Daoy (cell line): ENCODE results near the gene MAPKAPK3. TPM values are rescaled to one million over a fixed set of nuclear protein-coding genes. Genes with fewer than 3 reads are reported as not detected.

Experiments used
- DNase-seq: peaks from one replicate; pipeline ENCODE4 v3.0.0-alpha.2; 2015; ENCODE audit warnings: low read depth
- total RNA-seq: library from RNA; depleted of rRNA; stranded (reverse); fragments of >200 nt; shearing (Covaris generic); gene quantifications from 2 replicates; pipeline ENCODE4 v1.2.3, GENCODE V29; 2014

MAPKAPK3 gene
- total RNA-seq, 1 experiment from 2014 or later = 21.7 TPM

DNA sequence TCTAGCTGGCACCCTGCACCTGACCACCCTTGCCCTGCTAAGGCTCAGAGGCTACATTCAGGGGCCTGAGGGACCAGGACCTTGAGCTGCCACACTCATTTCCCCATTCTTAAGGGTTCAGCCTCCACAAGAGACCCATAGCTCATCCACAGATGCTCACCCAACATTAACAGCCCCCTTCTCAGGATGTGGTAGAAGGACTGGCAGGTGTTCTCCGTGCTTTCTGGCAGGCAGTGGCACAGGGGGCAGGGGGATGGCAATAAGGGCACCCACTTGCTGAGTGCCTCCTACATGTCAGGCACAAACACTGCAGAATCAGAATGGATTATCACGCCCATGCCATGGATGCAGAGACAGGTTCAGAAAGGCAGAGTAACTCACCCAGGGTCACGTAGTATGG, 9.4 kb downstream of the MAPKAPK3 start:
- no peak for DNase-seq

DNA sequence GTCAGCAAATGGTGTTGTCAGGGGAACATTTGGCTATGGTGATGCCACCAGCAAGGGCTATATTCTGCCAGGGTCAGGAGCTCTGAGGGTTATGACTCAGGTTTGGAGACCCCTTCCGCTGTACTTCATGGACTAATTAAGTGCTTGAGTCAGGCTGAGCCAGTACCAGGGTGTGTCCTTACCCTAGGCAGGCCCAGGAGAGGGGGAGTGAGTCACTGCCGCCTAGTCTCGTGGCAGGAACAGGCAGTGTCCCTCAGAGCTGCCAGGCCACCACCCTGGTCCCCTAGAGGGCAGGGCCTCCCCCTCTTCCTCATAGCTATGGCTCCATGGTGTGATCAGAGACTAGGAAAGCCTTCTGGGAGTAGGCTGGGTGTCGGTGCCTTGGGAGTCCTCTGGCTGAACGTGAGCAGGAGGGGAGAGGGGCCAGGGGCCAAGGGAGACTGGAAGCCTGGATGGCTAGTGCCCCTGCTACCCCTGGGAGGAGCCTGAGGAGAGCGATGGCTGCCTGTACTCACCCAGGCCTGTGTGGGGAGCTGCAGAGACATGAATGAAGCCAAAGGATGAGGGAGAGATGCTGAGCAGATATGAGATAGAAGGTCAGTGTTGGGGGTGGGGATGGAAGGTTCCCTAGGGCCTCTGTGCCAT, 10.6 kb downstream of the MAPKAPK3 start:
- peak; percentile 95 for DNase-seq

DNA sequence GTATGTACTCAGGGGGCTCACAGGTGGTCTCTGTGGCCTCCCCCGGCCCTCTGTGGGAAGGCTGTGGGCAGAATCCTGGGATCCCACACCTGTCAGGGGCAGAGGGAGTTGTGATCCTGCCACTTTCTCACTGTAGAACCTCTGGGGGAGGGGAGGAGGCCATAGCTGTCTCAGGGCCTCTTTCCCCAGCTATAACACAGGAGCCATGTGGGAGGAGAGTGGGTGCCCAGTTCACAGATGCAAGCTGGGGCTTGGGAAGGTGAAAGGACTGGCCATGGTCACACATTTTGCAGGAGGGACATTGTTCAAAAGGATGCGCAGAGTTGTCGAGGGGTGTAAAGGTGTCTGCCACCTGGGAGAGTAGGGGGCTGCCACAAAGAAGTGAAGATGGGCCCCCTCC, 11.7 kb downstream of the MAPKAPK3 start:
- no peak for DNase-seq

DNA sequence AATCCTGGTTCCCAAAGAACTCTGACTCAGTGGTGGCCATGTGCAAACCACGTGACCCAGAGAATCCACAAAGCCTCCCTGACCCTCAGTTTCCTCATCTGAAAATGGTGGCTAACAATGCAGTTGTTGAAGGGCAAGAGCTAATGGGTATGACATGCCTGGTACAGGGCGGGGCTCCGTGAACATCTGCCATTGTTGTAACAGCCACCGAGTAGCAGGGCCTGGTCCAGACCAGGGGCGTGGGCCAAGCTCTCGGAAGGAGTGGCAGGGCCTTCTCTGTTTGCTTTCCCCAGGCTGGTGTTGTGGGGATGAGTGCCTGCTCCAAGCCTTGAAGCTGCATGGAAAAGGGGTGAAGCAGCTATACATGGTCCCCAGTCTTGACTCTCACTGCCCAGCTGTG, 13.4 kb downstream of the MAPKAPK3 start:
- no peak for DNase-seq

DNA sequence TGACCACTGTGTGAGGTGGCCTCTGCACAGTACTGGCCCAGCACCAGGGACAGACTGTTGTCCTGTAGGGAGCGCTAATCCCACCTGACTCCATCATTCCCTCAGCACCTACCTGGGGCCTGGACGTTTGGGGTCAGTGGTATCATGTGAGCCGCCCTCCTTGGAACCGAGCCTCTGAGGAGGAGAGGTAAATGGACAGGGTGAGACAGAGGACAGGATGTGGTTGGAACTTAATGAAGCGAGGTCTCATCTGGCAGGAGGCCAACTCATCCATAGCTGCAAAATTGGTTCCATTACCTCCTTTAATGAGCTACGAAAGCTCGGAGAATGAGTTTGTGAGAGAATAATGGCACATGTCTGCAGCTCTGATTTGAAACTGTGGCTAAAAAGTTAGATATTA, 13.9 kb downstream of the MAPKAPK3 start:
- DNase-seq = peak; percentile 75

DNA sequence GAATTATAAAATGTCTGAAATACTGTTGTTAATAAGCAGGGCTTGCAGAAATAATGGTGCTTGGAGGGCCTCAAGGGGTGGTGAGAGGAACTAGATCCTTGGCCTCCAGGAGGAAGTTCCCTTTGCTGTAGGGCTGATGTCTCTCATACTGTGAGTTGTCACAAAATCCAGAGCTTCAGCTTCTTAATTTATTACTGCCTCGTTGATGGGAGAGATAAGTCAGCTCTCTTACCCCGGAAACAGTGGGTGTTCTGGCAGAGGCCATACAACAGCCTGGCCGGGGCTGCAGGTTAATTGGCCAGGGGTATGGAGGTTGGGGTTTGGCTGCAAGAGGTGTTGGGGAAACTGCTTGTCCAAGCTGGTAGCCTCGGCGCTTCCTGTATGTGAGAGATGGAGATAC, 15.5 kb downstream of the MAPKAPK3 start:
- DNase-seq = no peak

DNA sequence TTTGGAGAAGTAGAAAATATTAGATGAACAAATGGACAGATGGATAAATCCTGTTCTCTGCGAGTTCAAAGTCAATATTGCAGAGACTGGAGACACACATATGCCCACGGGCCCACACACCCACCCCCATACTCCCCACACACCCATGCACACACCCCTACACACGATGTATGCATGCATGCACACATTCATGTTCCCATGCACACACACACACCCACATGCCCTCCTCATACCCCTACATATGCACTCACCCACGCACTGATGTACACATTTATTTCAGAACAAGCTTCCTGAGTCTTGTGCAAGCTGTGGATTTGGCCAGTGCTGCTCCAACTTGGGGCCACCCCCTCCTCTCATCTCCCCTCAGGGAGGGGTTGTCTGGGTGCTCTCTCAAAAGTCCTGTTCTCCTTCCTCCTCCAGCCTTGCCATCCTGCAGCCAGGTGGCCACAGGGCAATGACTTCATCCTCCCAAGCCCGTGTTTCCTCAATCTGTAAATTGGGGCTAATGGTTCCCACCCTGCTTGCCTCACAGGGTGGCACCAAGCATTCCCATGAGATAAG, 16.4 kb downstream of the MAPKAPK3 start:
- no peak for DNase-seq

DNA sequence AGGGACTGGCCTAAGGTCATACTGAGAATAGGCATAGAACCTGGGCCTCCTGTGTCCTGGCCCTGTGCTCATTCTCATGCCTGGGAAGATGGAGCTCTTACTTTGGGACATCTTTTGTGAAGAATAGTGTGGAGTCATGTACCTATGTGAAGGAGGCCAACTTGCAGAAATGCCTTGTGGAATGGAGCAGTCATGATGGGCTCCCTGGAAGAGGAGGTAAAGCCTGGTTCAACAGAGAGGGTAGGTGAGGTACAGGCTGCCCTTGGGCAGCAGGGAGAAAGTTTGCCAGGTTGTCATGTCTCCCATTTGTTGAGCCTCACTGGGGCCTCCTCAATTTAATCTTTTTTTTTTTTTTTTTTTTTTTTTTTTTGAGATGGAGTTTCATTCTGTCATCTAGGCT, 18.1 kb downstream of the MAPKAPK3 start:
- no peak for DNase-seq

DNA sequence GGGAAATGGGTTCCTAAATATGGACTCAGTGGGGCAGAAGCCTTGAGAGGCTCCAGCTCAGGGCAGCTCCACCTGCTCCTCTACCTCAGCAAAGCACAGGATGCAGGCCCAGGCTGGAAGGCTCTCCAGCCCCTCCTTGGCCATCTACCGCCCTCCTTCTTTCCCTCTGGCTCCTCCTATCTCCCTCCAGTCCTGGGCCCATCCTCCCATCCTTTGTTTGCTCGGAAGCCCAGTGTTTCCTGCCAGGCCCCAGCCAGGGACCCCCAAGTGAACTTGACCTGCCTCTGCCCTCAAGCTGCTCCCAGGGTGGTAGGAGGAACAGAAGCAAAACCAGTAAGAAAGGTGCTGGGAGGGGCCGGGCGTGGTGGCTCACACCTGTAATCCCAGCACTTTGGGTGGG, 20.1 kb downstream of the MAPKAPK3 start:
- DNase-seq = no peak

DNA sequence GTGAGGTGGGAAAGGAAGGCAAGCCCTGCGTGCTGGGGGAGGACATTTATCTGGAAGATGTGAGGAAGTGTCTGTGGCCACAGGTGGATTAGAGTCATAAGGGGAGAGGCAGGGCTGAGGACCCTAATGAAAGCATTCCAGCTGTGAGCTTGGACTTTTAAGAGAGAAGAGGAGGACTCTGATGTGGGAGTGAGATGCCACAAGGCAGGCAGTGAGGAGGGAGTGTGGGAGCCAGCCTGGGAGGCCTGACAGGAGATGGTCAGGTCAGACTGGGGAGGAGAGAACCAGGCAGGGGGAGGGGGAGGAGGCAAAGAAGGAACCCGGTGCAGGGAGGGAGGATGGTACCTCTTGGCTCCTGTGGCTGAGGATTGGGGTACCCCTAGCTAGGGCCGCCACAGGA, 21.0 kb downstream of the MAPKAPK3 start:
- no peak for DNase-seq

DNA sequence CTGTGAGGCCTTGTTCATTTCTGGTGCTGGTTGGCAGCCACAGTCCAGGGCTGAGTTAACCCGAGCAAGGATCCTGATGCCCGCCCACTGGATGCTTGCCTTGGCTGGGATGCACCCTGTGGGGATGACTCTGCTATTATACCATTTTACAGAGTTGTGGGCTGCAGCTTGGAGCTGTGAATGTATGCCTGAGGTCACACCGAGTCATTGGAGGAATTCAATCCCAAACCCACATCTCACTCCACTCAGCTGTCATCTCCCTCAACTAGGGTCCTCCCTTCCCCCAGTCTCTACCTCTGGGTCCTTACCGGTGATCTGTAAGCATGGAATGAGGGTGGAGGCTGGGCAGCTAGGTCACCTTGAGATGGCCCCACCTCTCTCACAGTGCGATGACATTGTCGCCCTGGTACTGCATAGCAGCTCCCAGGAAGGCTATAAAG, 22.1 kb downstream of the MAPKAPK3 start:
- DNase-seq = peak; percentile 79

DNA sequence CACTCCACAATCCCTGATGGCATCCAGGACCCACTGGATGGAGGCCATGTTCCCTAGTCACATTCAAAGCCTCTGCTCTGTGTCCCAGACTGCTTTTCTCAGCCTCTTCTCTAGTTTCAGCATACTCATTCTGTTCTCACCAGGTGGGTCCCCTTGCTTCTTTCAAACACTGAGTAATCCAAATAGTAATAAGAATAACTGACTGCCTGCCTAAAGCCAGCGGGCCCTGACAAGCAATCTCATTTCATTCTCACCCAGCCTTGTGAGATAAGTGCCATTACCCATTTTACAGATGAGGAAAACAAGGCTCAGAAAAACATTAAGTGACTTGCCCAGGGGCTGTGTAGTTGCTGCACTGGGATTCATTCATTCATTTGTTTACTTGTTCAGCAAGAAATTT, 25.4 kb downstream of the MAPKAPK3 start:
- no peak for DNase-seq

DNA sequence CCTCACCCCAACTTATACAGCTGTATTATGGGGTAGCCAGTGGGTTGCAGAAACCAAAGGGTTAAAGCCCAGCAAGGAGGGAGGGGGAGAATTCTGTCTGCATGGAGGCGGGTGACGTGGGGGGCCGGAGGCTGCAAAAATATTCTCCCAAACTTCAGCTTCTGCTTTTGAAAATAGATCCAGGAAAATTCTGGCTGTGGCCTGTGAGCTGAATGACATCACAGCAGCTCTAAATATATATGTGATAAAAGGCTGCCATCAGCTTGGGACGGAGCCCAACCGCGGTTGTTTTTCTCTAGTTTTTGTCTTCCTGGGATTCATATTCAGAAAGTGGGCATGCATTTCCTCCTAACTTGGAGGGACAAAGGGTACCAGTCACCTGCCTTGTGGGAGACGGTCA, 27.6 kb downstream of the MAPKAPK3 start:
- no peak for DNase-seq

DNA sequence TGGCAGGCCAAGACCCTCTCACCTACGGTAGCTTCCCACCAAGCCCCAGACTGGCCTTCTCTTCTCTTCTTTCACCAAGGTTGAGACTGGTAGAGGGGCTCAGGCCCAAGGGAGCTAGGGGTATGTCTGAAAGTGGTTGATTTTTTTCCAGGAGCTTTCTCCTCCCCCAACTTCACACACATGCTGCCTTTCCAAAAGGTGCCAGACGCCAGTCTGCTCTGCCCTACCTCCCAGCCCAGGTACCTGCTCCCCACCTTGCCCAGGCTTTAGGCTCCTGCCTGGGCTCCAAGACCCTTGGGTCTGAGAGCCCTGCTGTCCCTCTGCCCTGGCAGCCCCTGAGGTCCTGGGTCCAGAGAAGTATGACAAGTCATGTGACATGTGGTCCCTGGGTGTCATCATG, 28.4 kb downstream of the MAPKAPK3 start:
- DNase-seq = no peak

DNA sequence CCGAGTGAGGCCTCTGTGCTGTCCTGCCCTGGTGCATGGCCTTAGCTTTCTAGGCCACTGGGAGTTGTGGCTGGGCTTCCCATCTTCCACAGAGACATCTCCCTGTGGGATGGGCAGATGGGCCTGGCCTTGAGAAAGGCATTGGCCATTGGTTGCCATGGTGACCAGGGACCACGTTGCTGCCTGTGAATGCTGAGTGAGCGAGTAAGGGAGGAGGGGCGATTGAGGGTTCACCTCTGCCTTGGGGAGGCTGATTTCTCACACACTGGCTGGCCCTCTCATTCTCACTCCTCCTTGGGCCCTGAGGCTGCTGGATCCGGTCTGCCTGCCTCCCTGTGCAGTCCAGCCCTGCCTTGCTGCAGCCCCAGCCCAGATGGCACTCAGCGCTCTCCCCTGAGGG, 31.4 kb downstream of the MAPKAPK3 start:
- DNase-seq = no peak

DNA sequence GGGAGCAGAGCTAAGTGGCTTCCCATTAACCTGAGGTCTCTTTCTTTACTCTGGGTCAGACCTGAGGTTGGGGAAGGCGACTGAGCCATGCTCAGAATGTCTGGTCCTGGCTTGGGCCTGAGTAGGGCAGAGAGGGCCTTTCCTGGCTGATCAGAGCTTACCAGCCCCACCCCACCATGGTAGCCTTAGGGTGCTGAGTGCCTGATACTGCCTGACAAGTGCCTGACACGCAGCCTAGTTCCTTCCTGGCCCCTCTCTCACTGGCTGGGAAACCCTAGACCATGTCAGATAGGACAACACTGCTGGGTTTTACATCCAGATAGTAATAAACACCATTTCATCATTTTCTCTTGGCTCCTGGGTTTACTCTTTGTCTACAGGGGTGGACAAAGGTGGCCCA, 32.0 kb downstream of the MAPKAPK3 start:
- no peak for DNase-seq

DNA sequence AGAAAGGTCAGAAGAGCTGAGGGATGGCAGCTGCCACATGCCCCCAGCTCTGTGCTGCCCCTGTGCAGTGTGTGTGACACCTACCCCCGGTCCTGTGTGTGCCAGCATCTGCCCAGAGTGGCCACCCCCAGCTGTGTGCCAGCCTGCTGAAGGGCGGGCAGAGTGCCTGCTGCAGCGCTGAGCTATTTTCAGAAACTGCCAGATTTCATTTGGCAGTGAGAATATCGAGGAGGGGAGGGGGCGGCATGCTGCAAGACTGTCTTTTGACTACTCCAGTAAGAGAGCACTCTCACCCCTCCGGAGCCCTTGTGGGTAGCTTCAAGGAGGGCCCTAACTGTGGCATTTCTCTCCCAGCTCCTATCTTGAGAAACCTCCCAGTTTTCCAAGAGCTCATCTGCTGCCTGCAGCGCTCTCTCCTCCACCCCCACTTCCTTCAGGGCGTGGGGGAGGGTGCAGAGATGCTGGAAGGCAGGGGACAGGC, 32.5 kb downstream of the MAPKAPK3 start:
- no peak for DNase-seq

DNA sequence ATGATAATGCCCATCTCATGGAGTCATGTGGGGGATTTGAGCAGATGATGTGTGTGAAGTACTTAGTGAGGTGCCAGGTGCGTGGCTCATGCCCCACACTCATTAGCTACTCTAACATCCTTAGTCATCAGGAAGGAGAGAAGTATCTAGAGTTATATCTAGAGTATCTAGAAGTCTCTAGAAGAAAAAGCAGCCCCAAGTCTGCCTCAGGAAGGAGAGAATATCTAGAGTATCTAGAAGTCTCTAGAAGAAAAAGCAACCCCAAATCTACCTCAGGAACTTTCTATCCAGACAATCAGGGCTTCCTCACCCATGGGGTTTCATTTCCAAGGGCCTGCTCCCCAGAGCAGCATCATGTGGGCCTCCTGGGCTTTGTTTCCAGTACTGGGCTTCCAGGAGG, 33.1 kb downstream of the MAPKAPK3 start:
- no peak for DNase-seq

DNA sequence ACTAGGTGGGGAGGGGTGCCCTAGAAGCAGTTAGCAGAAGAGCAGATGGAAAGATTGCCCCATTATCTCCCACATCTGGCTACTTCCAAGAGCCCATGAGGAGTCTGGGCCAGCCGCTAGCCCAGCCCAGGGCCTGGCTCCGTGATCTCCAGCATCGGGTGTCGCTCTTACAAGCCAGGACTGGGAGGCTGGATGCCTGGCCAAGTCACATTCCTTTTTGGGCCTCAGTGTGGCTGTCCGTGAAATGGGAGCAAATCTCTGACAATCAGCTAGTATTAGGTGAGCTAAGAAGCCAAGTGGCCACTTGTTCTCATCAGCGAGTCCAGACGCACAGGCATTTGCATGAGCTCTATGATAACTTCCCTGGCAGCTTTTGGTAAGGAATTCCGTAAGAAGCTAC, 34.5 kb downstream of the MAPKAPK3 start:
- no peak for DNase-seq

DNA sequence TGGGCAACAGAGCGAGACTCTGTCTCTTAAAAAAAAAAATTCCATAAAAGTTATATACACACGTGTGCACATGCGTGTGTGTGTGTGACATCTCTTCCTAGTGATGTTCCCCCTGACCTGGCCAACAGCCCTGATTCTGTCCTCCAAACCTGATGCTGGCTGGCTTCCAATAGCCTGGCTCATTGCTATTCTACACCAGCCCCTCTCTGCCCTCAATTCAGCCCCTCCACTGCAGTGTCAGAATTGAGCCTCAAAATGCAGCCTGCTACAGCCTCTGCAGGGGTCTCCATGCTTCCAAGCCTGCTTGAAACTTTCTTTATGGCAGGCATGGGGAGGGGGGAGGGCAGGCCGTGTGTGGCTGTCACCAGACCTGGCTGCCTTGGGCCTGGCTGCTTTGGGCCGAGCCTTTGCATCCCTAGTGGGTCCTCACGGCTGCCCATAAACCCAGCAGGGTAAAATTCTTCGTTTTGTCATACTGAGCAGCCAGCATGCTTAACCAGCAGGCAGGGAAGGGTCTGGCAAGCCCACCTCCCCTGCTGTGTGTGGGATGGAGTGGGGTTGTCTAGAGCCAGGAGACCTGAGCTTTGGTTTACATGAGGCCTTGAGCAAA, 35.1 kb downstream of the MAPKAPK3 start:
- DNase-seq = no peak

DNA sequence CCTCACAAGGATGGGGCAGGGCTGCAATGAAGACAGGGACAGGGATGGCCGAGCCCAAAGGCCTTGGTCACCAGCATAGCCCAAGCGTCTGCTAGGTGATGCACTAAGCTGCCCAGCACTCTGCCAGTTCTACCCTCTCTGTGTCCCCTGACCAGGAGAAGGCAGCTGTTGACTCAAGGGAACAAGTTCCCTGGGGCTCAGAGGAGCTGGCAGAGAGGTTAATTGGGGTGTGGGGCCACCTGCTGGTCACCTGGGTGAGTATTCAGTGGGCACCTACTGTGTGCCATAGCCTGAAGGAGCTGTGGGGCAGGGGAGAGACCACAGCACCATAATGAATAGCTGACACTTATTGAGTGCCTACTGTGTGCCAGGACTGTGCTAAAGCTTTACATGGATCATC, 35.8 kb downstream of the MAPKAPK3 start:
- DNase-seq = peak; percentile 41

DNA sequence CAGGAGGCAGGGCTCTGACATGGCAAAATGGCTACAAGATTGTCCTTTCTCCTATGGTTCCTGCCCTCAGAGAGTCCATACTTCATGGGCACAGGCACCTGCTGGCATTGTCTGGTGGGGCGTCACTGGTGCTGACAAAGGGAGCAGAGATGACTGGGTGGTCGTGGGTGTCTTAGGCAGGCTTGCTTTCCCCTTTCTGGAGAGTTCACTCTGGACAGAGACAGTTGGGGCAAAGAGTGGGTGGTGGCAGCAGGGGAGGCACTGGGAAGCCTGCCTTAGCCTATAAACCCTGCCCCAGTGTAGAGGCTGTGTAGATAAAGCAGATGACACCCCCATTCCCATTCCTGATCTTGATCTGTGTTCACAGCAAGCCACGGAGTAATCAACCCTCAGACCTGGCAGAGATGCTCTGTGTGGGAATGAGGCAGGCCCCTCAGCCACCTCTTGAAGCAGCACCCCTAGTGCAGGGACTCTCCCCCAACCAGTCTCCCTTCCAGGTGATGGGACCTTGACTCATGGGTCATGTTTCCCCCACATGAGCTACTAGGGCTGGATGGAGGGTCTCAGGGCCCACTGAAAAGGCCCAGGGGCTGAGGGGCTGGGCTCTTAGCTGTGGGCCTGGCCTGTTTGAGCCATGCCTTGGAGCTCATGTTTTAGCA, 37.1 kb downstream of the MAPKAPK3 start:
- no peak for DNase-seq
